LoVo (cell line): ENCODE measurements around the gene MNAT1.
A peak's percentile ranks its signal among the peaks of the same experiment; 100 is the strongest.
"Not testable (repeated sequence)": the region's sequence is repeated elsewhere in the genome, so short reads cannot be mapped to it uniquely, and the experiment has no call there.

Experiments
- DNase-seq: peaks from one replicate; pipeline ENCODE4 v3.0.0-alpha.2; 2016; ENCODE audit warnings: low spot score

Gene MNAT1

GRCh38 chr14:60734465-60735242 lies at the start of gene MNAT1:
Gene MNAT1, plus strand, starts transcription at chr14:60734761. Its CDS starts 102 bp downstream, at chr14:60734863.
- DNase-seq = peak; percentile 85

- DNase-seq = no peak
Observed at GRCh38 chr14:60686865-60687264, 47.7 kb upstream of the MNAT1 start.

GRCh38 chr14:60691383-60692113 lies 43.0 kb upstream of the MNAT1 start:
- DNase-seq = no peak

GRCh38 chr14:60695327-60695726 lies 39.2 kb upstream of the MNAT1 start:
- no peak for DNase-seq

- no peak for DNase-seq
Observed at GRCh38 chr14:60700598-60700997, 34.0 kb upstream of the MNAT1 start.

GRCh38 chr14:60705100-60705499 lies 29.5 kb upstream of the MNAT1 start:
- no peak for DNase-seq

- no peak for DNase-seq
Observed at GRCh38 chr14:60707858-60708257, 26.7 kb upstream of the MNAT1 start.

- DNase-seq = no peak
Observed at GRCh38 chr14:60710494-60710893, 24.1 kb upstream of the MNAT1 start.

- no peak for DNase-seq
Observed at GRCh38 chr14:60713513-60713912, 21.0 kb upstream of the MNAT1 start.

- DNase-seq = no peak
Observed at GRCh38 chr14:60720391-60720790, 14.2 kb upstream of the MNAT1 start.

GRCh38 chr14:60720962-60721325 lies 13.6 kb upstream of the MNAT1 start:
- DNase-seq = no peak

- peak; percentile 46 for DNase-seq
Observed at GRCh38 chr14:60721326-60722106, 13.0 kb upstream of the MNAT1 start.

GRCh38 chr14:60722107-60722356 lies 12.5 kb upstream of the MNAT1 start:
- DNase-seq = peak; percentile 10

- peak; percentile 63 for DNase-seq
Observed at GRCh38 chr14:60722357-60723115, 12.0 kb upstream of the MNAT1 start.

- DNase-seq = peak; percentile 24
Observed at GRCh38 chr14:60723116-60723906, 11.2 kb upstream of the MNAT1 start.

GRCh38 chr14:60723907-60724618 lies 10.5 kb upstream of the MNAT1 start, which contains the start of gene SIX4:
Gene SIX4, minus strand, starts transcription at chr14:60724351. Its CDS starts 277 bp downstream, at chr14:60724074.
- DNase-seq = peak; percentile 78

GRCh38 chr14:60731291-60731690 lies 3.3 kb upstream of the MNAT1 start:
- not testable (repeated sequence) for DNase-seq

GRCh38 chr14:60732840-60733483 lies 1.6 kb upstream of the MNAT1 start:
- DNase-seq = no peak

GRCh38 chr14:60735416-60735815 lies 855 bp downstream of the MNAT1 start:
- DNase-seq = no peak

- DNase-seq = no peak
Observed at GRCh38 chr14:60736494-60736893, 1.9 kb downstream of the MNAT1 start.
